GM12801 (cell line): Measurements from ENCODE around the gene CLEC2A.

Experiments used
- CTCF ChIP-seq: IDR thresholded peaks from one replicate; pipeline ENCODE4 v1.5.1; 2011; ENCODE audit warnings: control low read depth; ENCODE audit not compliant: insufficient read length; ENCODE audit errors: extremely low read depth

CLEC2A gene

GRCh38 chr12:9961106-9961505, 28.9 kb upstream of the CLEC2A start:
- no peak for TF ChIP-seq CTCF

GRCh38 chr12:9960590-9960989, 28.4 kb upstream of the CLEC2A start:
- TF ChIP-seq CTCF: no peak

GRCh38 chr12:9957834-9958233, 25.7 kb upstream of the CLEC2A start:
- TF ChIP-seq CTCF: no peak

GRCh38 chr12:9951026-9951675, 19.0 kb upstream of the CLEC2A start:
- TF ChIP-seq CTCF: no peak

- no peak for TF ChIP-seq CTCF
Measured at GRCh38 chr12:9948606-9949296, 16.6 kb upstream of the CLEC2A start.

- TF ChIP-seq CTCF: no peak
Measured at GRCh38 chr12:9947674-9948073, 15.5 kb upstream of the CLEC2A start.

GRCh38 chr12:9944391-9944790, 12.2 kb upstream of the CLEC2A start:
- no peak for TF ChIP-seq CTCF
